Measurements from ENCODE around the gene CTNNA2.
A peak's percentile ranks its signal among the peaks of the same experiment; 100 is the strongest.

The CTNNA2 gene

GRCh38 chr2:79935771-79936657, 423.2 kb downstream of the CTNNA2 start:
- DNase-seq (ENCODE audit: low spot score) = peak; percentile 48

DNA sequence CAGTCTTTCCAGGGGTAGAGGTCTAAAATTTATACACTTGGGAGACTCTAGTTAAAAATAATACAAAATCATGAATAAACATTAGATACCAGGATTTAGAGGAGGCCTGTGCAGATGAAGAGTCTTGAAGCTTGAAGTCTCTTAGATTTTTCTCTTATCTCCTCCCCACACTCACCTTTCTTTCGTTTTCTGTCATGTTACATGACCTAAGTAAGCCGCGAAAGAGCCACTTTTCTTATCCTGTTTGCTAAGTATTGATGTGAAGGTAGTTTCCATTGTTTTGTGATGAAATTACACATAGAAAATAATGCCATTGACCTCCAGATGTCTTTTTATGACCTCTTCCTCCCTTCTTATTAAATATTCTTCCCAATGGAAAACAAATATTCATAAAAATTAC, 423.9 kb downstream of the CTNNA2 start:
- DNase-seq (ENCODE audit: low spot score) = no peak

- no peak for DNase-seq (ENCODE audit: low spot score)
These were observed 425.8 kb downstream of the CTNNA2 start for GRCh38 chr2:79938648-79939047.

- no peak for DNase-seq (ENCODE audit: low spot score)
These were observed 427.5 kb downstream of the CTNNA2 start for GRCh38 chr2:79940364-79940763.

DNA sequence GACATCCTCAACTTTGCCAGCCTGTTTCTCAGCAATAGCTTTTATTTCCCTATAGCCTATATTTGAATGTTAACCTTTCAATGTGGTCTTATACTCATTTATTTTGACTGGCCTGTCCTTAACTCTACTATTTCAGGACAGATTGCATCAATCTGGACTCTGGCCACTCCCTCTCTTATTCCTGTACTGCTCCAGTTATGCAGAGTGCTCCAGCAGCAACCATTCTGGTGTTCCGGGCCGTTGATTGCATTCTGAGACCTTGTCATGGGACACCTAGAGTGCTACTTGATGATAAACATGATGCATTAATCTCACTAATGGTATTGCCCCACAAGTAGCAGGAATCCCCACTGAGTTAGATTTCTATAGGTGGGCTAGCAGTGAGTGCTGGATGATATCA, 428.3 kb downstream of the CTNNA2 start:
- DNase-seq (ENCODE audit: low spot score) = no peak

- no peak for DNase-seq (ENCODE audit: low spot score)
These were observed 431.4 kb downstream of the CTNNA2 start for GRCh38 chr2:79944205-79944604.

DNA sequence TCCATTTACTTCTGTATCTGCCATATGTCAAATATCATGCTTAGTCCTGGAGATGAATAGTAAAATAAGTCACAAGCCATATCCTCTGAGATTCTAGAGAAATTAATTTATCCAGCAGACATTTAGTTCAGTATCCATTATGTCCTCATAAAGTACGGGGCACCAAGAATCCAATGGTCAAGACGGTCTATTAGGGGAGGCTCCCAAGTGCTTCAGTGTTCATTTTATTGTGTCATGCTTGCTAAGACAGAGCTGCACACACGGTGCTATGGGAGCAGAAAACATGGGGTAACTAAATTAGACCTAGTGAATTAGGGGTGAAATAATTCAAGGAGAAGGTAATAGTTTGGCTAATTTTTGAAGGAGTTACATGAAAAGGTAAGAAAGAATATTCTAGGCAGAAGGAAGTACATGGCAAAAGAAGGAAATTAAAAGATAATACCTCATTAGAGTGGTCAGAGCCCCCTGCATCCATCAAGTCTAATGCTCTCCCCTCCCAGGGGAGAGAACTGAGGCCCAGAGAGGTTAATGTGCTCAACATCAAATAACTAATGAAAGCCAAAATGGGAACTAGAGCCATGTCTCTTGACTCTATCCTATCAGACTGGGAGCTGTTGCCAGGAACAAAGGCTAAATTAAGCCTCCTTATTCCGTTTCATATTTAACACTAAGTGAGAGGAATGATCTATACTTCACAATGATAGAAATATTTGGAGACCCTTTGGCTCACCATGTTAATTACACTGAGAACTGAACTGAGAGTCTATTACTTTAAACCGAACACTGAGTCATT, 433.0 kb downstream of the CTNNA2 start:
- no peak for DNase-seq (ENCODE audit: low spot score)

GRCh38 chr2:79947751-79948150, 434.9 kb downstream of the CTNNA2 start:
- no peak for DNase-seq (ENCODE audit: low spot score)

- no peak for DNase-seq (ENCODE audit: low spot score)
These were observed 437.7 kb downstream of the CTNNA2 start for GRCh38 chr2:79950526-79950925.

DNA sequence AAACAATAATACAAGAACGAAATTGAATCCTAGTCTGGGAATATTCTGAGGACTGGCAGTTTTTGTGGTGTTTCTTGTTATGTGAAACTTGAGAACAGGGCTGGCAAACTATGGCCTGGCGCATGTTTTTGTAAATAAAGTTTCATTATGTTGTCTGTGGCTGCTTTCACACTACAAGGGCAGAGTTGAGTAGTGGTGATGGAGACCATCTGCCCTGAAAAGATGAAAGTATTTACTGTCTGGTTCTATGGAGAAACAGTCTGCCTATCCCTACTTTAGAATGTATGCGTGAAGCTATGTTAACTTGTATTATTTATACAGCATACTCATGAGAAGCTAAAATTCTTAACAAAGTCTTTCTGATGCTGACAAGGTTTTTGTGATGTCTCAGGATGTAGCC, 439.8 kb downstream of the CTNNA2 start:
- DNase-seq (ENCODE audit: low spot score) = no peak

GRCh38 chr2:79960035-79960434, 447.2 kb downstream of the CTNNA2 start:
- DNase-seq (ENCODE audit: low spot score) = no peak

GRCh38 chr2:79960519-79960918, 447.7 kb downstream of the CTNNA2 start:
- DNase-seq (ENCODE audit: low spot score) = no peak

GRCh38 chr2:79964966-79965365, 452.1 kb downstream of the CTNNA2 start:
- no peak for DNase-seq (ENCODE audit: low spot score)

DNA sequence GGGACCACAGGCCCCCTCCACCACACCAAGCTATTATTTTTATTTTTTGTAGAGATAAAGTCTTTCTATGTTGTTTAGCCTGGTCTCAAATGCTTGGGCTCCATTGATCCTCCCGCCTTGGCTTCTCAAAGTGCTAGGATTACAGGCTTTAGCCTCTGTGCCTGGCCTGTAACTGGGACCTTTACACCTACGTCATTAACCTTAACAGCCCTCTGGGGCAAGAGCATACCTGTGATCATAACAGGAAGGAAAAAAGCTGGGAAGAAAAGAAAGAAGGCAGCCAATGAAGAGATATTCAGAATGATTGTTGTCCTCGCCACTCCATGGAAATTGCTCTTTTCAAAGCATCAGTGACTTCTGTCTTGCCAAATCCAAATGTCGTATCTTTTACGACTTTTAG, 453.5 kb downstream of the CTNNA2 start:
- DNase-seq (ENCODE audit: low spot score) = no peak

- no peak for DNase-seq (ENCODE audit: low spot score)
These were observed 454.0 kb downstream of the CTNNA2 start for GRCh38 chr2:79966882-79967281.

- no peak for DNase-seq (ENCODE audit: low spot score)
These were observed 459.0 kb downstream of the CTNNA2 start for GRCh38 chr2:79971807-79972206.

GRCh38 chr2:79972661-79973060, 459.8 kb downstream of the CTNNA2 start:
- no peak for DNase-seq (ENCODE audit: low spot score)

- no peak for DNase-seq (ENCODE audit: low spot score)
These were observed 463.1 kb downstream of the CTNNA2 start for GRCh38 chr2:79975791-79976565.

GRCh38 chr2:79977792-79978191, 464.9 kb downstream of the CTNNA2 start:
- no peak for DNase-seq (ENCODE audit: low spot score)

DNA sequence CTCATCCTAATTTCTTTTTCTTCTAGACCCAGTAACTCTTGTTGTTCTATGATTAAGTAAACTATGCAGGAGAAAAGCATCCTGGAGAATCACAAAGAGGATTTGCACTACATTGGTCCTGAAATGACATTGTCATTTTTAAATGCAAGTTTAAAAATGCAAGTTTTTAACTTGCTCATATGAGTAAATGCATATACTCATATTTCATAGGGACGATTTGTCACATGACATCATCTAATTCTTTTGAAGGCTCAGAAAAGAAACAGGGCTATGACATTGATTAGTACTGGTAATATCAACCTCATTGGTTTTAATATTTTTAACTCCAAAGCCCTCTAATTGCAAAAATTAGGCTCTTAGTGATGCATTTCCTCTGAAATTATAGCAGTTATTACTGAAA, 467.3 kb downstream of the CTNNA2 start:
- no peak for DNase-seq (ENCODE audit: low spot score)

GRCh38 chr2:79980816-79981215, 468.0 kb downstream of the CTNNA2 start:
- DNase-seq (ENCODE audit: low spot score) = peak; percentile 84

GRCh38 chr2:79981316-79981715, 468.5 kb downstream of the CTNNA2 start:
- DNase-seq (ENCODE audit: low spot score) = no peak
